Lower lobe of right lung (tissue), 2 donors: Measurements from ENCODE around the gene MAP2. TPM values are rescaled to one million over a fixed set of nuclear protein-coding genes. Genes with fewer than 3 reads are reported as not detected.

Experiments
- ATAC-seq, 2 donors: fragments of 200-7000 bp; cut with Tn5 transposase; one replicate each; pipeline ENCODE4 v1.9.1; 2020 to 2022; ENCODE audit warnings: mild to moderate bottlenecking in 2 of 2, moderate library complexity in 2 of 2
- DNase-seq: peaks from one replicate; pipeline ENCODE4 v3.0.0-alpha.2; 2020
- H3K27ac ChIP-seq: fragments of 200-600 bp; one replicate; pipeline ENCODE4 v1.8.0; 2022
- H3K27me3 ChIP-seq: fragments of 200-600 bp; one replicate; pipeline ENCODE4 v1.8.0; 2022; ENCODE audit warnings: low read depth
- H3K36me3 ChIP-seq: fragments of 200-600 bp; one replicate; pipeline ENCODE4 v1.8.0; 2022; ENCODE audit warnings: mild to moderate bottlenecking
- H3K4me1 ChIP-seq: fragments of 200-600 bp; one replicate; pipeline ENCODE4 v1.8.0; 2022
- H3K4me3 ChIP-seq: fragments of 200-600 bp; one replicate; pipeline ENCODE4 v1.8.0; 2022; ENCODE audit warnings: mild to moderate bottlenecking
- H3K9me3 ChIP-seq: fragments of 200-600 bp; one replicate; pipeline ENCODE4 v1.8.0; 2022
- intact Hi-C: fragments of 100-400 bp; cut with DNase I; formaldehyde crosslinking; loops from one replicate; pipeline ENCODE4 v1.11.0; 2022
- total RNA-seq: library from RNA; stranded (reverse); fragmentation: NEBNext Ultra II Directional; extraction: Animal tissue kit (Norgen Biotek cat#: 25700); gene quantifications from one replicate; pipeline ENCODE4 v1.2.1, GENCODE V29; 2021
- TF ChIP-seq, protein P1 (sequence below): fragments of 200-600 bp; IDR thresholded peaks from one replicate; pipeline ENCODE4 v1.8.0; 2022; ENCODE audit warnings: antibody characterized with exemption, mild to moderate bottlenecking
- donor health status: DM: no; HTN: yes; CAD: no; lungs with severe emphysema.

The MAP2 gene
- total RNA-seq, 1 donor from 2014 or later: 22.6 TPM

DNA sequence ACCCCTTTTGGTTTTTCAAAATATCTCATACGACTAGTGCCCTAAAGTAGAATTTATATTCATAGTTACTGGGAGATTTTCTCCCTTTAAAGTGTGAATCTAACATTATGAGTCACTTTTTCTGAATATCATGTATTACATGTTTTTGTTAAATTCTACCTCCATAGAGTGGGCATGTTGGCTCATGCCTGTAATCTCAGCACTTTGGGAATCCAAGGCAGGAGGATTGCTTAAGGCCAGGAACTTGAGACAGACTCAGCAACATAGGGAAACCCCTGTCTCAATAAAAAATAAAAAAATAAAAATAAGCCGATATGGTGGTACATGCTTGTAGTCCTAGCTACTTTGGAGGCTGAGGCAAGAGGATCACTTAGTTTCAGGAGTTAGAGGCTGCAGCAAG lies 302.5 kb downstream of the MAP2 start:
- Histone ChIP-seq H3K27ac (no peak overlapping the region), H3K9me3 (no peaks in the 10 kb centered on the region), H3K36me3 (no peaks in the 10 kb centered on the region), H3K4me3 (no peak overlapping the region), H3K27me3 (no peaks in the 10 kb centered on the region), H3K4me1 (no peaks in the 10 kb centered on the region)
- no peak for DNase-seq
- intact Hi-C loops: no loop called here
- TF ChIP-seq, protein P1, sequence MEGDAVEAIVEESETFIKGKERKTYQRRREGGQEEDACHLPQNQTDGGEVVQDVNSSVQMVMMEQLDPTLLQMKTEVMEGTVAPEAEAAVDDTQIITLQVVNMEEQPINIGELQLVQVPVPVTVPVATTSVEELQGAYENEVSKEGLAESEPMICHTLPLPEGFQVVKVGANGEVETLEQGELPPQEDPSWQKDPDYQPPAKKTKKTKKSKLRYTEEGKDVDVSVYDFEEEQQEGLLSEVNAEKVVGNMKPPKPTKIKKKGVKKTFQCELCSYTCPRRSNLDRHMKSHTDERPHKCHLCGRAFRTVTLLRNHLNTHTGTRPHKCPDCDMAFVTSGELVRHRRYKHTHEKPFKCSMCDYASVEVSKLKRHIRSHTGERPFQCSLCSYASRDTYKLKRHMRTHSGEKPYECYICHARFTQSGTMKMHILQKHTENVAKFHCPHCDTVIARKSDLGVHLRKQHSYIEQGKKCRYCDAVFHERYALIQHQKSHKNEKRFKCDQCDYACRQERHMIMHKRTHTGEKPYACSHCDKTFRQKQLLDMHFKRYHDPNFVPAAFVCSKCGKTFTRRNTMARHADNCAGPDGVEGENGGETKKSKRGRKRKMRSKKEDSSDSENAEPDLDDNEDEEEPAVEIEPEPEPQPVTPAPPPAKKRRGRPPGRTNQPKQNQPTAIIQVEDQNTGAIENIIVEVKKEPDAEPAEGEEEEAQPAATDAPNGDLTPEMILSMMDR: no peak
- ATAC-seq: no peak

- Histone ChIP-seq H3K27me3 (no peaks in the 10 kb centered on the region), H3K4me1 (no peaks in the 10 kb centered on the region), H3K9me3 (no peaks in the 10 kb centered on the region), H3K36me3 (no peaks in the 10 kb centered on the region), H3K4me3 (no peak overlapping the region), H3K27ac (no peak overlapping the region)
- intact Hi-C loops: no loop called here
- TF ChIP-seq, protein P1: no peak
- DNase-seq (no peak), ATAC-seq (no peak)
Measured at GRCh38 chr2:209727077-209727476, 303.2 kb downstream of the MAP2 start.

GRCh38 chr2:209734805-209735204 lies 311.0 kb downstream of the MAP2 start:
- DNase-seq (no peak), ATAC-seq (no peak)
- H3K9me3 ChIP-seq: no peaks in the 10 kb centered on the region
- TF ChIP-seq, protein P1: no peak
- no peak overlapping the region for H3K27ac ChIP-seq
- H3K27me3 ChIP-seq: no peaks in the 10 kb centered on the region
- no peaks in the 10 kb centered on the region for H3K36me3 ChIP-seq
- H3K4me3 ChIP-seq: no peak overlapping the region
- H3K4me1 ChIP-seq: no peaks in the 10 kb centered on the region
- intact Hi-C loops: no loop called here

DNA sequence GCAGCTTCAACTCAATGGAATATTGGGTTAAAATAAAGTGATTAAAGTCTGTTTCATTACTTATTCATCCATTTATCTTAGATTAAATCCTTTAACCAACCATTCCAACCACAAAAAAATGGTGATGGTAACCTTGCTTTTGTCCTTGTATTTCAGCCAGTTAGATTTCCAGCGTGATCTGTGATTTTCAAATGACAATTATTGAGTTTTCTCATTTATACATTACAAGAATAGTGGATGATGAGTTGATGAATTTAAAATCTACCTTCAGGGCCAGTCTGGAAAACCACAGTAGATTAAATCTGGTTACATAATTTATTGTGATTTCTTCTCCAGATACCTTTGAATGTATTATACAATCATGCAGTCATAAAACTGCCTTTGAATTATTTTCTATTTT lies 318.1 kb downstream of the MAP2 start:
- Histone ChIP-seq H3K4me3 (no peak overlapping the region), H3K4me1 (no peaks in the 10 kb centered on the region), H3K27ac (no peak overlapping the region), H3K9me3 (no peaks in the 10 kb centered on the region), H3K36me3 (no peaks in the 10 kb centered on the region), H3K27me3 (no peaks in the 10 kb centered on the region)
- no peak for ATAC-seq
- TF ChIP-seq, protein P1: no peak
- intact Hi-C loops: no loop called here
- DNase-seq: no peak

DNA sequence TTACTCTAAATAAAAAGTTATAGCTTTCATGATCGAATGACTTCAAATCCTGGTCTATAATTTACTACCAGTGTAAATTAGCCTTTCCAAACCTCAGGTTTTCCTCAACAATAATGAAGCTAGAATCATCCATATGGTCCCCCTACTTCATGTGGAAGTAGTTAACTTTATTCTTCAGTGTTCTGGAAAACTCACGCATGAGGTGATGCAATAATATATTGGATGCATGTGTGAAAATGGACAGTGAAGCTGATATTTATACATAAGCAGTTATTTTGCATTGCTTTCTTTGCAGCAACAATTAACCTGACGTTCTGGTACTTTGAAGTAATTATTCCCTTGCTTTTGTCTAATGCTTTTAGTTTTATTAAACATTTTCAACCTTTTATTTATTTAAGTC lies 329.2 kb downstream of the MAP2 start:
- TF ChIP-seq, protein P1: no peak
- Histone ChIP-seq H3K36me3 (no peaks in the 10 kb centered on the region), H3K27me3 (no peaks in the 10 kb centered on the region), H3K4me3 (no peak overlapping the region), H3K9me3 (no peaks in the 10 kb centered on the region), H3K4me1 (no peaks in the 10 kb centered on the region), H3K27ac (no peak overlapping the region)
- intact Hi-C loops: no loop called here
- DNase-seq (no peak), ATAC-seq (no peak)

DNA sequence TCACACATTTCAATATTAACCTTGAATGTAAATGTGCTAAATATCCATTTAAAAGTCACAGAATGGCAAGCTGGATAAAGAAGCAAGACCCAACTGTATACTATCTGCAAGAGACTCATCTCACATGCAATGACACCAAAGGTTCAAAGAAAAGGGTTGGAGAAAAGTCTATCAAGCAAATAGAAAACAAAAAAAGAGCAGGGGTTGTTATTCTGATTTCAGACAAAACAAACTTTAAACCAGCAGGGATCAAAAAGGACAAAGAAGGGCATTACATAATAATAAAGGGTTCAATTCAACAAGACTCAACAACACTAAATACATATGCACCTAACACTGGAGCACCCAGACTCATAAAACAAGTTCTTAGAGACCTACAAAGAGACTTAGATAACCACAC lies 333.3 kb downstream of the MAP2 start:
- H3K27ac ChIP-seq: no peak overlapping the region
- H3K9me3 ChIP-seq: no peaks in the 10 kb centered on the region
- intact Hi-C loops: no loop called here
- no peak for ATAC-seq
- H3K4me3 ChIP-seq: no peak overlapping the region
- H3K36me3 ChIP-seq: no peaks in the 10 kb centered on the region
- TF ChIP-seq, protein P1: no peak
- no peaks in the 10 kb centered on the region for H3K27me3 ChIP-seq
- no peaks in the 10 kb centered on the region for H3K4me1 ChIP-seq
- DNase-seq: no peak
